IMR-90 (cell line): ENCODE data around the gene ADGRG1. TPM values are rescaled to one million over a fixed set of nuclear protein-coding genes. Genes with fewer than 3 reads are reported as not detected.

Experiments used
- ATAC-seq: fragments of 200-7000 bp; cut with Tn5 transposase; 2 replicates; pipeline ENCODE4 v1.9.1; 2020; ENCODE audit warnings: low read depth, mild to moderate bottlenecking, moderate library complexity
- BruUV-seq: library from RNA; stranded (reverse); fragments of 400-500 nt; replicated peaks from 2 replicates; lab custom pipeline; 2021; lab: Mats Ljungman, UMichigan
- CTCF ChIA-PET: fragments of 300-600 bp; formaldehyde crosslinking; extraction: SDS; loops from one replicate; lab custom pipeline; 2021; ENCODE audit warnings: antibody characterized with exemption; lab: Yijun Ruan, JAX
- POLR2A ChIA-PET: fragments of 300-600 bp; sonication (Branson Sonifier 250); formaldehyde crosslinking; loops from one replicate; lab custom pipeline; 2022; ENCODE audit warnings: antibody characterized with exemption; ENCODE audit not compliant: unreplicated experiment; lab: Charles Lee
- DNase-seq: peaks from one replicate; pipeline ENCODE4 v3.0.0; 2013
- H2AFZ ChIP-seq: replicated peaks from 2 replicates; pipeline ENCODE3; 2013; ENCODE audit warnings: low read length, mild to moderate bottlenecking; ENCODE audit not compliant: poor library complexity
- H2AK5ac ChIP-seq: 2 replicates; pipeline ENCODE4 v1.6.1; 2013; ENCODE audit warnings: low read depth, low read length, inconsistent platforms
- H2AK9ac ChIP-seq: replicated peaks from 2 replicates; pipeline ENCODE3; 2013; ENCODE audit warnings: mild to moderate bottlenecking, low read depth, low read length, moderate library complexity; ENCODE audit not compliant: poor library complexity
- H2BK120ac ChIP-seq: 2 replicates; pipeline ENCODE4 v1.6.1; 2013; ENCODE audit warnings: low read depth, low read length, inconsistent platforms
- H2BK15ac ChIP-seq: 3 replicates; pipeline ENCODE4 v1.6.1; 2013; ENCODE audit warnings: low read depth, low read length, inconsistent platforms
- H2BK20ac ChIP-seq: 2 replicates; pipeline ENCODE4 v1.6.1; 2013; ENCODE audit warnings: low read depth, mild to moderate bottlenecking, inconsistent platforms, low read length, moderate library complexity
- H2BK5ac ChIP-seq: 2 replicates; pipeline ENCODE4 v1.6.1; 2013; ENCODE audit warnings: mild to moderate bottlenecking, low read depth, low read length, inconsistent platforms; ENCODE audit not compliant: poor library complexity, severe bottlenecking
- H3K14ac ChIP-seq: replicated peaks from 2 replicates; pipeline ENCODE4 v1.6.1; 2013; ENCODE audit warnings: low read depth, low read length, inconsistent platforms
- H3K18ac ChIP-seq: 2 replicates; pipeline ENCODE4 v1.6.1; 2013; ENCODE audit warnings: low read depth, low read length, control low read depth
- H3K23ac ChIP-seq: 2 replicates; pipeline ENCODE4 v1.6.1; 2013; ENCODE audit warnings: low read depth, low read length, inconsistent platforms
- H3K27ac ChIP-seq: 2 replicates; pipeline ENCODE4 v1.5.1; 2013; ENCODE audit warnings: mild to moderate bottlenecking, control low read depth, low read length; ENCODE audit not compliant: insufficient read depth
- H3K27me3 ChIP-seq: 2 replicates; pipeline ENCODE4 v1.6.1; 2013; ENCODE audit warnings: low read length; ENCODE audit not compliant: control insufficient read depth, insufficient read depth
- H3K36me3 ChIP-seq: 2 replicates; pipeline ENCODE4 v1.6.1; 2013; ENCODE audit warnings: low read length, mixed read lengths; ENCODE audit not compliant: control insufficient read depth, insufficient read depth
- H3K4ac ChIP-seq: 2 replicates; pipeline ENCODE4 v1.6.1; 2013; ENCODE audit warnings: low read depth, low read length, inconsistent platforms
- H3K4me1 ChIP-seq: 2 replicates; pipeline ENCODE4 v1.6.1; 2013; ENCODE audit warnings: low read length, mixed read lengths; ENCODE audit not compliant: control insufficient read depth, insufficient read depth
- H3K4me2 ChIP-seq: 2 replicates; pipeline ENCODE4 v1.6.1; 2013; ENCODE audit warnings: low read depth, mild to moderate bottlenecking, control low read depth, low read length, moderate library complexity
- H3K4me3 ChIP-seq: 2 replicates; pipeline ENCODE4 v1.5.1; 2013; ENCODE audit warnings: low read depth, mild to moderate bottlenecking, control low read depth, low read length, moderate library complexity; ENCODE audit not compliant: insufficient read depth
- H3K56ac ChIP-seq: 2 replicates; pipeline ENCODE4 v1.6.1; 2013; ENCODE audit warnings: low read length, inconsistent platforms; ENCODE audit not compliant: insufficient read depth; ENCODE audit errors: extremely low read depth
- H3K79me1 ChIP-seq, 2 experiments: 2 replicates each; pipeline ENCODE4 v1.6.1; 2013; ENCODE audit warnings: low read length in 2 of 2, inconsistent platforms in 1 of 2, low read depth in 1 of 2
- H3K9ac ChIP-seq: 2 replicates; pipeline ENCODE4 v1.6.1; 2013; ENCODE audit warnings: low read depth, low read length, control low read depth
- H3K9me1 ChIP-seq: 2 replicates; pipeline ENCODE4 v1.6.1; 2013; ENCODE audit warnings: low read length, inconsistent platforms; ENCODE audit not compliant: insufficient read depth
- H3K9me3 ChIP-seq: 2 replicates; pipeline ENCODE4 v1.6.1; 2013; ENCODE audit warnings: low read length; ENCODE audit not compliant: control insufficient read depth, insufficient read depth
- H4K20me1 ChIP-seq: 2 replicates; pipeline ENCODE4 v1.6.1; 2013; ENCODE audit warnings: low read length, inconsistent platforms; ENCODE audit not compliant: insufficient read depth
- H4K5ac ChIP-seq: 2 replicates; pipeline ENCODE4 v1.6.1; 2013; ENCODE audit warnings: mild to moderate bottlenecking, low read depth, low read length, control low read depth
- H4K8ac ChIP-seq, 2 experiments: 2 replicates each; pipeline ENCODE4 v1.6.1; 2013; ENCODE audit warnings: low read depth in 2 of 2, low read length in 2 of 2, control low read depth in 1 of 2, inconsistent platforms in 1 of 2
- H4K91ac ChIP-seq: 2 replicates; pipeline ENCODE4 v1.6.1; 2013; ENCODE audit warnings: low read depth, low read length, inconsistent platforms; ENCODE audit not compliant: insufficient read depth
- BHLHE40 ChIP-seq: fragments of 150-350 bp; IDR thresholded peaks from 2 replicates; pipeline ENCODE4 v1.6.1; 2016; ENCODE audit warnings: mild to moderate bottlenecking, low read depth, low read length
- CEBPB ChIP-seq: IDR thresholded peaks from 2 replicates; pipeline ENCODE4 v1.6.1; 2012; ENCODE audit warnings: low read depth, low read length, improper control_type of control experiment
- CHD1 ChIP-seq: IDR thresholded peaks from 2 replicates; pipeline ENCODE4 v1.6.1; 2012; ENCODE audit warnings: low read depth, low read length, improper control_type of control experiment
- CTCF ChIP-seq: conservative IDR thresholded peaks from 2 replicates; pipeline ENCODE4 v1.5.1; 2012; ENCODE audit warnings: mild to moderate bottlenecking, low read depth, low read length, improper control_type of control experiment
- ELK1 ChIP-seq: fragments of 150-350 bp; IDR thresholded peaks from 2 replicates; pipeline ENCODE4 v1.6.1; 2016; ENCODE audit warnings: low read depth, mild to moderate bottlenecking, low read length, moderate library complexity, borderline replicate concordance
- FOS ChIP-seq: fragments of 150-350 bp; IDR thresholded peaks from 2 replicates; pipeline ENCODE4 v1.6.1; 2016; ENCODE audit warnings: low read depth, low read length
- MAFK ChIP-seq: IDR thresholded peaks from 2 replicates; pipeline ENCODE4 v1.6.1; 2012; ENCODE audit warnings: low read depth, low read length, improper control_type of control experiment
- MAZ ChIP-seq: IDR thresholded peaks from 2 replicates; pipeline ENCODE4 v1.6.1; 2012; ENCODE audit warnings: low read depth, mild to moderate bottlenecking, low read length, improper control_type of control experiment, moderate library complexity, borderline replicate concordance
- MXI1 ChIP-seq: IDR thresholded peaks from 2 replicates; pipeline ENCODE4 v1.6.1; 2012; ENCODE audit warnings: low read depth, mild to moderate bottlenecking, low read length, moderate library complexity, borderline replicate concordance
- NFE2L2 ChIP-seq: fragments of 150-350 bp; IDR thresholded peaks from 2 replicates; pipeline ENCODE4 v1.6.1; 2016; ENCODE audit warnings: low read depth, mild to moderate bottlenecking, low read length
- POLR2A ChIP-seq: IDR thresholded peaks from 2 replicates; pipeline ENCODE4 v1.6.1; 2012; ENCODE audit warnings: mild to moderate bottlenecking, low read depth, low read length
- RAD21 ChIP-seq: IDR thresholded peaks from 2 replicates; pipeline ENCODE4 v1.6.1; 2012; ENCODE audit warnings: low read length, improper control_type of control experiment
- RCOR1 ChIP-seq: IDR thresholded peaks from 2 replicates; pipeline ENCODE4 v1.6.1; 2012; ENCODE audit warnings: mild to moderate bottlenecking, low read length, improper control_type of control experiment; ENCODE audit not compliant: insufficient replicate concordance
- RFX5 ChIP-seq: IDR thresholded peaks from 2 replicates; pipeline ENCODE4 v1.8.0; 2012; ENCODE audit warnings: low read depth, mild to moderate bottlenecking, low read length, moderate library complexity
- SMC3 ChIP-seq: fragments of 150-350 bp; IDR thresholded peaks from 2 replicates; pipeline ENCODE4 v1.6.1; 2016; ENCODE audit warnings: low read depth, mild to moderate bottlenecking, antibody characterized with exemption, low read length, moderate library complexity
- USF2 ChIP-seq: fragments of 150-350 bp; IDR thresholded peaks from 2 replicates; pipeline ENCODE4 v1.6.1; 2017; ENCODE audit warnings: mild to moderate bottlenecking, antibody characterized with exemption, low read length, low read depth
- WGBS, 2 experiments: methylation state at CpG; one replicate each; pipeline versions ENCODE4 v1.1.5 to v1.1.7; 2013; ENCODE audit warnings: missing lambda C conversion rate in 2 of 2; ENCODE audit not compliant: insufficient read length in 1 of 2; ENCODE audit errors: extremely low coverage in 2 of 2; 5-methylcytosine and 5-hydroxymethylcytosine counted together
- dilution Hi-C: fragments of 300-500 bp; cut with HindIII; formaldehyde crosslinking; loops from one replicate; pipeline ENCODE4 v1.14.3; 2018; ENCODE audit warnings: low sequenced_read_pairs; ENCODE audit not compliant: unreplicated experiment
- in situ Hi-C: fragments of 300-500 bp; cut with MboI; formaldehyde crosslinking; loops from 3 replicates; pipeline ENCODE4 v1.14.3; 2019; ENCODE audit warnings: low sequenced_read_pairs, inconsistent platforms, mixed read lengths
- intact Hi-C: fragments of 100-400 bp; cut with micrococcal nuclease; formaldehyde crosslinking; loops from 2 replicates; pipeline ENCODE4 v1.10.0; 2022
- polyA plus RNA-seq, 3 experiments: library from polyadenylated mRNA; depleted of rRNA; stranded (reverse); fragments of >200 nt; gene quantifications; 2 replicates each; pipeline ENCODE4 v1.2.3, GENCODE V29; 2012; ENCODE audit warnings: low replicate concordance in 1 of 3
- total RNA-seq: library from RNA; depleted of rRNA; stranded (reverse); fragments of >200 nt; gene quantifications from 2 replicates; pipeline ENCODE4 v1.2.3, GENCODE V29; 2012

Gene ADGRG1
- total and polyA plus RNA-seq, 2 of the 4 experiments (the other 2 are of a cell fraction) = 0.90 to 8.4 TPM

- H2BK5ac ChIP-seq = no peak overlapping the region
- POLR2A ChIA-PET = no interaction called here
- no TSS peak for BruUV-seq
Measured at GRCh38 chr16:57638381-57638780, 10.0 kb downstream of the ADGRG1 start.

More at GRCh38 chr16:57638381-57638780, 10.0 kb downstream of the ADGRG1 start:
- CTCF ChIA-PET = no interaction called here
- Histone ChIP-seq H3K18ac (no peak overlapping the region), H3K4me1 (peaks cover 15% of the 10 kb centered on the region), H3K27me3 (peaks cover 18% of the 10 kb centered on the region), H2BK120ac (no peak overlapping the region), H3K4me2 (no peak overlapping the region), H3K36me3 (no peaks in the 10 kb centered on the region), H3K79me1 (no peaks in the 10 kb centered on the region), H3K4ac (no peak overlapping the region), H4K5ac (no peak overlapping the region), H4K20me1 (no peaks in the 10 kb centered on the region), H4K91ac (no peak overlapping the region), H4K8ac (no peak overlapping the region), H3K9ac (no peak overlapping the region), H3K27ac (no peak overlapping the region), H2AK5ac (no peak overlapping the region), H2AFZ (no peak overlapping the region), H2BK20ac (no peak overlapping the region), H2AK9ac (no peak overlapping the region), H3K14ac (no peak overlapping the region), H3K9me1 (peaks cover 12% of the 10 kb centered on the region), H3K23ac (no peak overlapping the region), H2BK15ac (no peak overlapping the region), H3K4me3 (no peak overlapping the region), H3K9me3 (no peaks in the 10 kb centered on the region), H3K56ac (no peak overlapping the region)
- intact Hi-C loops (no loop called here), dilution Hi-C loops (no loop called here), in situ Hi-C loops (no loop called here)
- WGBS, 2 experiments = no CpG with 5 or more reads among the region's 2 CpGs
- TF ChIP-seq RAD21 (no peak), MXI1 (no peak), BHLHE40 (no peak), POLR2A (no peak), MAZ (no peak), CEBPB (no peak), RCOR1 (no peak), FOS (no peak), CHD1 (no peak), MAFK (no peak), SMC3 (no peak), USF2 (no peak), RFX5 (no peak), ELK1 (no peak), CTCF (no peak), NFE2L2 (no peak)
- no peak for DNase-seq
- ATAC-seq = no peak
